ENCODE results near the gene LAMB1. TPM values are rescaled to one million over a fixed set of nuclear protein-coding genes. Genes with fewer than 3 reads are reported as not detected.

Gene LAMB1
- total RNA-seq, 2 experiments from 2014 or later, result 0.14 TPM; not detected in 1

GRCh38 chr7:107975394-107976013 is 27.5 kb downstream of the LAMB1 start:
- Mint-ChIP-seq H3K27me3 (ENCODE audit: low read depth) (peaks cover 2% of the 10 kb centered on the region), H3K27ac (no peak overlapping the region), H3K9me3 (no peaks in the 10 kb centered on the region), H3K4me1 (ENCODE audit: low read depth) (no peaks in the 10 kb centered on the region), H3K4me3 (no peak overlapping the region), H3K36me3 (ENCODE audit: low read depth) (no peaks in the 10 kb centered on the region)
- DNase-seq, result no peak
- CTCF ChIA-PET, result no interaction called here
- intact Hi-C loops (cut with micrococcal nuclease), result no loop called here

- no peaks in the 10 kb centered on the region for H3K4me1 Mint-ChIP-seq (ENCODE audit: low read depth)
- no peaks in the 10 kb centered on the region for H3K9me3 Mint-ChIP-seq
- intact Hi-C loops (cut with micrococcal nuclease), result no loop called here
These were observed 29.1 kb downstream of the LAMB1 start for GRCh38 chr7:107973861-107974260.

GRCh38 chr7:107972941-107973376 is 30.0 kb downstream of the LAMB1 start:
- no peaks in the 10 kb centered on the region for H3K36me3 Mint-ChIP-seq (ENCODE audit: low read depth)
- H3K27ac Mint-ChIP-seq, result no peak overlapping the region
- CTCF ChIA-PET, result interaction anchor here (0.7 kb wide), 2 partner anchors 28 to 270 kb away, joined by 3 to 4 read pairs; no protein-coding TSS in a partner anchor
- no peak overlapping the region for H3K4me3 Mint-ChIP-seq
- intact Hi-C loops (cut with micrococcal nuclease), result no loop called here
- H3K9me3 Mint-ChIP-seq, result no peaks in the 10 kb centered on the region
- no peak for DNase-seq
- H3K4me1 Mint-ChIP-seq (ENCODE audit: low read depth), result no peaks in the 10 kb centered on the region
- peaks cover 2% of the 10 kb centered on the region for H3K27me3 Mint-ChIP-seq (ENCODE audit: low read depth)

More at GRCh38 chr7:107973861-107974260, 29.1 kb downstream of the LAMB1 start:
- no peak for DNase-seq
- Mint-ChIP-seq H3K27ac (no peak overlapping the region), H3K4me3 (no peak overlapping the region), H3K27me3 (ENCODE audit: low read depth) (peaks cover 2% of the 10 kb centered on the region), H3K36me3 (ENCODE audit: low read depth) (no peaks in the 10 kb centered on the region)
- CTCF ChIA-PET, result no interaction called here

- H3K4me3 Mint-ChIP-seq, result no peak overlapping the region
- intact Hi-C loops (cut with micrococcal nuclease), result no loop called here
- H3K9me3 Mint-ChIP-seq, result no peaks in the 10 kb centered on the region
- no peak overlapping the region for H3K27ac Mint-ChIP-seq
- H3K36me3 Mint-ChIP-seq (ENCODE audit: low read depth), result no peaks in the 10 kb centered on the region
- CTCF ChIA-PET, result interaction anchor here (0.7 kb wide), 1 partner anchor 163 kb away, joined by 3 read pairs; no protein-coding TSS in a partner anchor
- peaks cover 2% of the 10 kb centered on the region for H3K27me3 Mint-ChIP-seq (ENCODE audit: low read depth)
- DNase-seq, result no peak
- no peaks in the 10 kb centered on the region for H3K4me1 Mint-ChIP-seq (ENCODE audit: low read depth)
These were observed 30.9 kb downstream of the LAMB1 start for GRCh38 chr7:107972075-107972482.

- Mint-ChIP-seq H3K4me3 (no peak overlapping the region), H3K4me1 (ENCODE audit: low read depth) (no peaks in the 10 kb centered on the region), H3K27me3 (ENCODE audit: low read depth) (peaks cover 2% of the 10 kb centered on the region), H3K36me3 (ENCODE audit: low read depth) (no peaks in the 10 kb centered on the region), H3K27ac (no peak overlapping the region), H3K9me3 (no peaks in the 10 kb centered on the region)
- CTCF ChIA-PET, result interaction anchor here (0.7 kb wide), 1 partner anchor 164 kb away, joined by 3 read pairs; no protein-coding TSS in a partner anchor
- intact Hi-C loops (cut with micrococcal nuclease), result no loop called here
- no peak for DNase-seq
These were observed 31.3 kb downstream of the LAMB1 start for GRCh38 chr7:107971613-107972012.

- Mint-ChIP-seq H3K4me1 (ENCODE audit: low read depth) (no peaks in the 10 kb centered on the region), H3K9me3 (no peaks in the 10 kb centered on the region), H3K4me3 (no peak overlapping the region), H3K27ac (no peak overlapping the region), H3K27me3 (ENCODE audit: low read depth) (no peaks in the 10 kb centered on the region), H3K36me3 (ENCODE audit: low read depth) (no peaks in the 10 kb centered on the region)
- CTCF ChIA-PET, result no interaction called here
- no peak for DNase-seq
- intact Hi-C loops (cut with micrococcal nuclease), result no loop called here
These were observed 31.9 kb downstream of the LAMB1 start for GRCh38 chr7:107971100-107971499.

- intact Hi-C loops (cut with micrococcal nuclease), result no loop called here
- Mint-ChIP-seq H3K27ac (no peak overlapping the region), H3K27me3 (ENCODE audit: low read depth) (no peaks in the 10 kb centered on the region), H3K36me3 (ENCODE audit: low read depth) (no peaks in the 10 kb centered on the region), H3K4me1 (ENCODE audit: low read depth) (no peaks in the 10 kb centered on the region), H3K4me3 (no peak overlapping the region), H3K9me3 (no peaks in the 10 kb centered on the region)
- CTCF ChIA-PET, result no interaction called here
- DNase-seq, result no peak
These were observed 33.1 kb downstream of the LAMB1 start for GRCh38 chr7:107969856-107970255.

- DNase-seq, result no peak
- Mint-ChIP-seq H3K9me3 (no peaks in the 10 kb centered on the region), H3K36me3 (ENCODE audit: low read depth) (no peaks in the 10 kb centered on the region), H3K4me3 (no peak overlapping the region), H3K27ac (no peak overlapping the region), H3K27me3 (ENCODE audit: low read depth) (no peaks in the 10 kb centered on the region), H3K4me1 (ENCODE audit: low read depth) (no peaks in the 10 kb centered on the region)
- CTCF ChIA-PET, result no interaction called here
- intact Hi-C loops (cut with micrococcal nuclease), result no loop called here
These were observed 34.5 kb downstream of the LAMB1 start for GRCh38 chr7:107968449-107968848.

- CTCF ChIA-PET, result no interaction called here
- intact Hi-C loops (cut with micrococcal nuclease), result no loop called here
- no peak overlapping the region for H3K27ac Mint-ChIP-seq
These were observed 35.5 kb downstream of the LAMB1 start for GRCh38 chr7:107967420-107967819.

GRCh38 chr7:107966711-107967110 is 36.2 kb downstream of the LAMB1 start:
- intact Hi-C loops (cut with micrococcal nuclease), result no loop called here
- Mint-ChIP-seq H3K9me3 (no peaks in the 10 kb centered on the region), H3K27me3 (ENCODE audit: low read depth) (no peaks in the 10 kb centered on the region), H3K4me3 (no peak overlapping the region), H3K27ac (no peak overlapping the region), H3K4me1 (ENCODE audit: low read depth) (no peaks in the 10 kb centered on the region), H3K36me3 (ENCODE audit: low read depth) (no peaks in the 10 kb centered on the region)
- CTCF ChIA-PET, result no interaction called here
- DNase-seq, result no peak

More at GRCh38 chr7:107967420-107967819, 35.5 kb downstream of the LAMB1 start:
- H3K4me1 Mint-ChIP-seq (ENCODE audit: low read depth), result no peaks in the 10 kb centered on the region
- H3K27me3 Mint-ChIP-seq (ENCODE audit: low read depth), result no peaks in the 10 kb centered on the region
- DNase-seq, result no peak
- no peak overlapping the region for H3K4me3 Mint-ChIP-seq
- no peaks in the 10 kb centered on the region for H3K36me3 Mint-ChIP-seq (ENCODE audit: low read depth)
- no peaks in the 10 kb centered on the region for H3K9me3 Mint-ChIP-seq

- intact Hi-C loops (cut with micrococcal nuclease), result no loop called here
- H3K4me3 Mint-ChIP-seq, result no peak overlapping the region
These were observed 38.5 kb downstream of the LAMB1 start for GRCh38 chr7:107964510-107964909.

GRCh38 chr7:107962817-107963216 is 40.1 kb downstream of the LAMB1 start:
- H3K9me3 Mint-ChIP-seq, result no peaks in the 10 kb centered on the region
- H3K27ac Mint-ChIP-seq, result no peak overlapping the region
- no peak overlapping the region for H3K4me3 Mint-ChIP-seq
- H3K4me1 Mint-ChIP-seq (ENCODE audit: low read depth), result no peaks in the 10 kb centered on the region
- no peaks in the 10 kb centered on the region for H3K36me3 Mint-ChIP-seq (ENCODE audit: low read depth)
- intact Hi-C loops (cut with micrococcal nuclease), result no loop called here
- CTCF ChIA-PET, result no interaction called here
- DNase-seq, result no peak
- peaks cover 5% of the 10 kb centered on the region for H3K27me3 Mint-ChIP-seq (ENCODE audit: low read depth)

More at GRCh38 chr7:107964510-107964909, 38.5 kb downstream of the LAMB1 start:
- H3K27me3 Mint-ChIP-seq (ENCODE audit: low read depth), result no peaks in the 10 kb centered on the region
- no peaks in the 10 kb centered on the region for H3K36me3 Mint-ChIP-seq (ENCODE audit: low read depth)
- H3K27ac Mint-ChIP-seq, result no peak overlapping the region
- no peak for DNase-seq
- CTCF ChIA-PET, result no interaction called here
- H3K4me1 Mint-ChIP-seq (ENCODE audit: low read depth), result no peaks in the 10 kb centered on the region
- no peaks in the 10 kb centered on the region for H3K9me3 Mint-ChIP-seq

GRCh38 chr7:107961405-107961804 is 41.6 kb downstream of the LAMB1 start:
- Mint-ChIP-seq H3K27ac (no peak overlapping the region), H3K36me3 (ENCODE audit: low read depth) (no peaks in the 10 kb centered on the region), H3K4me1 (ENCODE audit: low read depth) (no peaks in the 10 kb centered on the region), H3K9me3 (no peaks in the 10 kb centered on the region), H3K27me3 (ENCODE audit: low read depth) (peaks cover 5% of the 10 kb centered on the region), H3K4me3 (no peak overlapping the region)
- DNase-seq, result no peak
- intact Hi-C loops (cut with micrococcal nuclease), result no loop called here
- CTCF ChIA-PET, result no interaction called here

Measured in activated naive CD4-positive, alpha-beta T cell treated with anti-CD3 and anti-CD28 coated beads for 36 hours (primary cell).